C4-2B (cell line): ENCODE measurements around the gene SIAH1.

Experiments
- H3K27ac ChIP-seq: fragments of 450-650 bp; 2 replicates; pipeline ENCODE4 v1.5.1; 2017
- CTCF ChIP-seq: fragments of 450-650 bp; conservative IDR thresholded peaks from 2 replicates; pipeline ENCODE4 v1.5.1; 2017; ENCODE audit warnings: mild to moderate bottlenecking
- ZFX ChIP-seq: fragments of 450-650 bp; IDR thresholded peaks from 2 replicates; pipeline ENCODE4 v1.6.1; 2017

Gene SIAH1

GRCh38 chr16:48386559-48387312 is 1.5 kb upstream of the SIAH1 start:
- H3K27ac ChIP-seq, result no peak overlapping the region
- TF ChIP-seq CTCF (no peak), ZFX (no peak)

GRCh38 chr16:48384520-48385252 is 527 bp downstream of the SIAH1 start:
- peak; percentile 54; the same call in 1 of the 2 replicates for TF ChIP-seq ZFX
- TF ChIP-seq CTCF, result no peak
- H3K27ac ChIP-seq, result peak overlapping the region; percentile 98

GRCh38 chr16:48383877-48384519 is 1.2 kb downstream of the SIAH1 start:
- TF ChIP-seq CTCF (no peak), ZFX (no peak)
- H3K27ac ChIP-seq, result peak overlapping the region; percentile 98

GRCh38 chr16:48383009-48383876 is 2.0 kb downstream of the SIAH1 start:
- H3K27ac ChIP-seq, result peak overlapping the region; percentile 98; the same call in 1 of the 2 replicates
- TF ChIP-seq CTCF, result no peak
- no peak for TF ChIP-seq ZFX

- H3K27ac ChIP-seq, result no peak overlapping the region
- TF ChIP-seq CTCF, result no peak
- no peak for TF ChIP-seq ZFX
Observed at GRCh38 chr16:48382131-48382530, 3.1 kb downstream of the SIAH1 start.

- TF ChIP-seq CTCF (no peak), ZFX (no peak)
- no peak overlapping the region for H3K27ac ChIP-seq
Observed at GRCh38 chr16:48381201-48381600, 4.0 kb downstream of the SIAH1 start.
